GM18519 (cell line): ENCODE measurements around the gene BBS9.

Source experiments
- ATAC-seq: cut with Tn5 transposase; IDR thresholded peaks from one replicate; pipeline ENCODE4 v1.9.1; 2021; ENCODE audit warnings: mild to moderate bottlenecking, moderate library complexity; ENCODE audit not compliant: unreplicated experiment, low FRiP score

Gene BBS9

DNA sequence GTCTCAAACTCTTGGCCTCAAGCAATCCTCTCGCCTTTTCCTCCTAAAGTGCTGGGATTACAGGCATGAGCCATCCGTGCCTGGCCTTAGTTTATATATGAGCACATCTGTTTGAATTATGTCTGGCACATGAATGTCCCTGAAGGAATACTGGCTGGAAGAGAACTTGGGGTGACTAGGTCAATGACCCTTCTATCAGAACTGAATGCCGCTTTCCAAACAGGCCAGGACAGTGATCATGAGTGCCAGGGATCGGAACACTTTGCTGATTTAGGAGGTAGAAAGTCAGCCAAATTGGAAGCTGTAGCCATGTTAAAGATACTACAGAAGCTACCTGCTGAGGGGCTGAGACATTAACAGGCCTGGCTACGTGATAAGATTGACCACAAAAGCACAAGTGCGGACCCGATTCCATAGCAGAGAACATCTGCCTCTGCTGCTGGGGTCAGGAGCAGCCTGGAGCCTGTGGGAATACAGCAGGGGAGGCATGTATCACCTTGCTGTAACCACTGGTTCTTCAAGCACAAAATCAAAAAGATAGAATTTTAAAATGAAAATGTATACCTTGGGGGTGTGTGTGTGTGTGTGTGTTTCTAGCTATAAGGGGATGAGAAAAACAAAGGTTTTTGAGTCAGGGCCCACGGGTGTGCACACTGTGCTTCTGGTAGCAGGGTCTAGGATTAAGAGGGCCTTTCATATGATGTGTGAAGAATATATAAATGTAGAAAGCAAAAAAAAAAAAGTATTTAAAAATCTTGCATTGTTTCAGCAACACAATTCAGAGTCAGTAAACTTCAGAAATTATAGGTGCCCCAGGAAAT is 293.7 kb downstream of the BBS9 start:
- ATAC-seq: peak; percentile 24

DNA sequence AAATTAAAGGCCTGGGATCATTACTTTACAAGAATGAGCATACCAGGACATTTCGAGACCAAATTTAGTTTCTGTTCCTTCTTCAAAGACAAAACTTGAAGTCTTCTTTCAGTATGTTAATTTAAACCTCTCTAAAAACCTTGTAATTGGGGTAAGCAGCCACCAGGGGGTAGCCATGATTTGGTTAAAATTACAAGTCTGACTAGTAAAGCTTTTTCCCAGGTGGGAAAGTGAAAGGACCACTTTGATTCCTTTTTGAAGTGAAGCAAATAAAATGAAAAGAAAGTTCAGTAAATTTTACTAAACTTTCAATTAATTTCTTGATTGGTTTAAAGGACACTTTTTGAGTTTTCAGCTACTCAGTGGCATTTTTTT is 294.3 kb downstream of the BBS9 start:
- ATAC-seq: peak; percentile 95

GRCh38 chr7:33425395-33425794 is 296.0 kb downstream of the BBS9 start:
- ATAC-seq: no peak

DNA sequence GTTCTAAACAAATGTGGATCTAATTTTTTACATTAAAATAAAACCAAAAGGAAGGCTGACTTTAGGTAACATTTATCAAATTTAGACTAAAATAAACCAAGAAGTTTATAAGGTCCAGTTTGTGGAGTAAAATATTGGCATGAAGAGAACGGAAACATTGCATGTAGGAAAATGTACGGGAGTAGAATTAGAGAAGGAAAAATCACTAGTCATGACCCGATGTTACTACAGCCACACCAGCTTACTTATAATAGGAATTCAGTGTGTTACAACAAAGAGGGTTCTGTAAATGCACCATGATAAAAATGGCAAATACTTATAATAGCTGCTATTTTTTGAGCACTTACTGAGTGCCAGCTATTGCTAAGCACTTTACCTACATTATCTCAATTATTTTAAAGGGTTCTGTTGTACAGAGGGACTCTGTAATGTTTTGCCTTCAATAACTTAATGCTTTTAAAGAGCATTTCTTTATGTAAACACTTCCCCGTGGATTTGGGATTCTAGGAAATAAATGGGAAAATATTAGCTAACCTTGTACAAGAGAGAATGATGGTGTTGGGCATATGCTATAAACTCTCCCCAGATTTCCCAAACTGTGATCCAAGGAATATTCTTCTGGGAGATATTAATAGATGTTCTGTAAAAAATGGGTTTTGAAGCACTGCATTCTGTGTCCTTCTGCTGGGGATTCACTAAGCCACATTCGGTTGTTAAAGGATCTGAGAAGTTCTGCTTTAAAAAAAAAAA is 296.7 kb downstream of the BBS9 start:
- ATAC-seq: no peak

- ATAC-seq: no peak
Observed at GRCh38 chr7:33428415-33428814, 299.1 kb downstream of the BBS9 start.

- ATAC-seq: no peak
Observed at GRCh38 chr7:33431543-33431942, 302.2 kb downstream of the BBS9 start.

DNA sequence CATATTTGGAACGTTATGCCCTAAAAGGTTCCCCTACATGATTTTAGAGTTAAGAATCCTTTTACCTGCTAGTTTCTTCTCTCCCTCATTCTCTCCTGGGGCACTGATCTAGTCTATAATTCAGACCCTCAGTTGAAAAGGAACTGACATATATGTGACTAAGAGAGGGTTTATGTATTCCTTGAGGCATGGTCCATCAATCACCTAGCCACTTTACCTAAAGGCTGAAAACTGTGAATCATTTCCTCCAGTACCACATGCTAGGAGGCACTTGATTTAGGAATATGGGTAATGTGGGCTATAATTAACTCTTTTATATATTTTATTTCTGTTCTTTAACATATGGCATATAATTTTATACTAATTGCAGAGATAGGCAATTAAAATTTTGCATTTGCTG is 303.5 kb downstream of the BBS9 start:
- no peak for ATAC-seq

GRCh38 chr7:33433357-33433756 is 304.0 kb downstream of the BBS9 start:
- ATAC-seq: no peak

DNA sequence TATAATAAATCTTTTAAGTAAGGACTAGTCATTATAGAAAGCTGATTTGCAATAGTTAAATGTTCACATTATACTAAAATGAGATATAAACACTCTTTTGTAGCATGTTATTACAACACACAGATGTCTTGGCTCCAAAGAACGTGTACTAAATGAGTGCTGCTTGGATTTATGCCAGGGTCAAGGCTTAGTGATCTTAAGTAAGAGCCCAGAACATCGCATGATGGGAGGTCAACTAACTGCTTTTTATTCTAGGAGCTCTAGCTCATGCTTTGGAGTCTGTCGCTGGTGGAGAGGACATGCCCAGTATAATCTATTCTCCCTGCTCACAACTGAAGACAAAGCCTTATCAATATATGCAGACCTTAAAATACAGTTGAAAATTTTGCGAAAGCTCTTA is 315.1 kb downstream of the BBS9 start:
- ATAC-seq: no peak

DNA sequence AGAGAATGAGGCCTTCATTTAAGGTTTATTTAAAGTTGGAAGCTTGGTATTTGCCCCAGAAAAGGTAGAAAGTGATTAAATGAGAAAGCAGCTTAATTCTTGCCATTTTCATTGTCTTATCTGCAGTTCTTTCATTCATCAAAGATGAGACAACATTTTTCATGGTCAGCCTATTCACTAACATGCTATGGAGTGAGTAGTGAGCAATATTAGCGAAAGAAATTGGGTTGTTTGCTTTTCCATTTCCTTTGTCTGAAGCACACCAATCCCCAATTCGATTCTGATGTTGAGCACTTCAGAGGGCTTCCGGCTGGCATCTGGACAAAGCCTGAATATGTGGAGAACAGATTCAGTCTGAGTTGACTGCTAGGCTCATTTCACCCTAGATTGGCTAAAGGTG is 317.2 kb downstream of the BBS9 start:
- no peak for ATAC-seq

DNA sequence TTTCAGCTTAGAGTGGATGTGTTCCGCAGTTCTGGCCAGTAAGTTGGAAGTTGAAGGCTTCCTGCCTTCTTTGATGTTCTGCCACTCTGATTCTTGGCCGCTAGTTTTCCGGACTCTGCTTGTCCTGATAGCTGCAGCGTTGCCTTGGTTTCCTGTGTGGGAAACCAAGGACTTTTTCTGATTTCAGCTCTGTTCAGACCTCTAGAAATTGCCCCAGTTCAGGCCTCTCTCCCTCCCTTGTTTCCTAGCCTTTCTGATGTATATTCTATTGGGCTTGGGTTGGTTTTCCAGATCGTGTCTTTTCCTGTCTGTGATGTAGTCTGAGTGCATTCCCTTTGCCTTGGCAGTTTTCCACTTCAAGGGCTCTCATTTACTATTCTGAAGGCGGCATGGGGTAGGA is 318.7 kb downstream of the BBS9 start:
- ATAC-seq: no peak

DNA sequence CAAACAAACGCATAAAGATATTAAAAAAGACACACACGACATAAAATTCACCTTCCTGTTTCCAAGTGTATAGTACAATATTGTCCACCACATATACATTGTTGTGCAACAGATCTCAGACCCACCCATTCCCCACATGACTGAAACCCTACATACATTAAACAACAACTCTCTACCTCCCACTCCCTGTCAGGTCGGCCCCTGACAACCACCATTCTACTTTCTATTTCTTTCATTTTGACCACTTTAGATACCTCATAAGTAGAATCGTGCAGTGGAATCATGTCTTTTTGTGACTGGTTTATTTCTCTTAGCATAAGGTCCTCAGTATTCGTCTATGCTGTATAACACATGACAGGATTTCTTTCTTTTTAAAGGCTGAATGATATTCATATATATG is 320.5 kb downstream of the BBS9 start:
- ATAC-seq: no peak

DNA sequence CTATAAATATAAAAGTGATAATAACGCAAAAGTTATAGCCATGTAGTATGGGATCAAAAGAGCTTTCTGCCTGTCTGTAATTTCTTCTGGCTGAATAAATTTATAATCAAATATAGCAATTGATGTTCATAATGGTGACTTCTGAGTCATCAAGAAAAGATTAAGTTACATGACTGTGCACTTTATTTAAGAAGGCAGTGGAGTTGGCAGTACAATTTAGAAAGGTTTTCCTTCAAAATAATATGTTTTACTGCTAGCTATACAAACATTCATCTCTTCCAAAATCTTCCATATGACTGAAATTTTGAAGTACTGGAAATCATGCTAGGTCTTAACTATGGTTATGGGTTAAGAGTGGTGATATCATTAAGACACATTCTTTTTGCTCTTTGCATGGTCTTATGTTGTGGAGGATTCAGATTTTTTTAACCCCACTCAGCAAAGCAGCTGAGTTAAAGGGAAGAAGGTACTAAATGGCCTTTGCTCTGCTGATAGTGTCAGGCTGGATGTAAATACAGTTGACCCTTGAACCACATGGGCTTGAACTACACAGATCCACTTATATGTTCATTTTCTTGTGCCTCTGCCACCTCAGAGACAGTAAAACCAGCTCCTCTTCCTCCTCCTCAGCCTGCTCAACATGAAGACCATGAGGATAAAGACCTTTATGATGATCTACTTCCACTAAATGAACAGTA is 323.6 kb downstream of the BBS9 start:
- ATAC-seq: no peak

DNA sequence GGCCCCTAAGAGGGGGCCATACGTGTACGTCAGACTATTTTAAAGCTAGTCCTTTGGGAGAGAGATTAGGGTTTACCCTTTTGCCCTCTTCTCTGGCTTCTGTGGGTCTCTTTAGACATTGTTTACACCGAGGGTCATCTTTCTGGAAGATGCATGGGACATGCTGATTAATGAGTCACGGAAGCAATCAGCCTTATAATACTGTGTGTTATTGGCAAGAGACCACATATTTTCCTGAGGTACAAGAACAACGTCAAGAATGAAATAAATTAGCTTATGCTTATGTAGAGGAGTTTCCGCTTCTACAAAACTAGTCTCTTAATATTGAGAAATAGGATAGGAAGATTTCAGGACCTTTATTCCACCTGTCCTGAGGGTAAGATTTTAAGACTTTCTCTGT is 327.7 kb downstream of the BBS9 start:
- no peak for ATAC-seq

GRCh38 chr7:33458581-33458980 is 329.2 kb downstream of the BBS9 start:
- no peak for ATAC-seq

DNA sequence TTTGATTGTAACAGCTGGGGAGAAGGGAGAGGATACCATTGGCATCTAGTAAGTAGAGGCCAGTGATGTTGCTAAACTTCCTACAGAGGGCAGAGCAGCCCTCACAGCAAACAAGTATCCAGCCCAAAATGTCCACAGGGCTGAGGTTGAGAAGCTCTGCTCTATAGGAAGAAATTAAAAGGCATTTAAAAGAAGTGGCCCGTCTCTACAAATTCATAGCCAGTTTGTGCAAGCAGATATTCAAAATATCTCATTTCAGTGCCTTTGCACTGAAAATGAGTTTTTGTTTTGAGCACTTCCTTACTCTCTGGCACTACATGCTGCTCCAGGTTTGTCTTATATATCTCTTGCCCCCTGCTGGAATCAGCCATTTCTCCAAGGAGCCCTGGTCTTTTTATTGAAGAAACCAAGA is 330.0 kb downstream of the BBS9 start:
- no peak for ATAC-seq

DNA sequence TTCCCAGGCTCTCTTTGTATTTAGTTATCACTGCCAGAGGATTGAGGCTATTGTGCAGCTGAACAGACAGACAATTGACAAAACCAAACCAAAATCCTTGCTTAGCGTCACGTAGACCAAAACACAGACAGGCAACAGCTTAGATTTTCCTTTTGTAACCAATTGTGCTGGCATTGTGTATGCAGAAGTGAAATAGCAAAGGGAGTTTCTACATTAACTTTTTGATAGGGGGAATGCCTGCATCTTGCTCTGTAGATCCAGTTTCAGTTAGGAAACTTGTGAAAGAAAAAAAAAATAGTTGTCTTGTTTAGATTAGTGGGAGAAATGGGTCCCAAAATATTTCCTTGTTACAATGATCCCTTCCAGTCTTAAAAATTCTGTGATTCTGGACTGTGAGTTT is 333.8 kb downstream of the BBS9 start:
- ATAC-seq: no peak

GRCh38 chr7:33466203-33466602 is 336.8 kb downstream of the BBS9 start:
- no peak for ATAC-seq

DNA sequence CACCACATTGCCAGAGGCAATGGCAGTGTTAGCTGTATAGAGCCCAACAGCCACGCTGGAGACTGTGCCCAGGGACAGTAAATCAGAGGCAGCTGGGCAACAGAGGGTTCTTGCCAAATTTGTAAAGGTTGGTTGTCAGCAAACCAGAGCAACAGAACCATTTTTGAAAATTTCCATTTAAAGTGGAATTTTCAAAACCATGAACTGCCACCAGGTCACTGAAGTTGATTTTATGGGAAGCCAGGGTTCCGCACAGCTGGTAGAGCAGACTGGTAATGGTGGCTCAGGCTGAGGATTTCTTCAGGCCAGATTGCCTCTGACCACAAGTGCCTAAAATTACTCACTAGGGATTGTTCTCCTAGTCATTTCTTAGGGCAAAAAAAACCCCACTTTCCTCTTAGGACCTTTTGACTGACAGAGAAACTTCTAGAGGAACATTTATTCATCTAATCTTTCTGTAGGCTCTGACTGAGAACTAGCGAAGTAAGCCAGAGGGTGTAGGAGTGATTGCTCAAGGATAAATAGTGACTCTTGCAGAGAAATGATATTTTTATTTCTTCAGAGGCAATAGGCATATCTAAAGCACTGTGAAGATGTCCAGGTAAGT is 342.4 kb downstream of the BBS9 start:
- peak; percentile 49 for ATAC-seq

- ATAC-seq: no peak
Observed at GRCh38 chr7:33472348-33473025, 343.1 kb downstream of the BBS9 start.
